GM12801 (cell line): Measurements from ENCODE around the gene KATNA1.

ENCODE experiments used
- TF ChIP-seq, protein P1 (sequence below): IDR thresholded peaks from one replicate; pipeline ENCODE4 v1.5.1; 2011; ENCODE audit warnings: control low read depth; ENCODE audit not compliant: insufficient read length; ENCODE audit errors: extremely low read depth

KATNA1 gene

GRCh38 chr6:149634315-149634714 is 14.2 kb downstream of the KATNA1 start:
- TF ChIP-seq, protein P1, sequence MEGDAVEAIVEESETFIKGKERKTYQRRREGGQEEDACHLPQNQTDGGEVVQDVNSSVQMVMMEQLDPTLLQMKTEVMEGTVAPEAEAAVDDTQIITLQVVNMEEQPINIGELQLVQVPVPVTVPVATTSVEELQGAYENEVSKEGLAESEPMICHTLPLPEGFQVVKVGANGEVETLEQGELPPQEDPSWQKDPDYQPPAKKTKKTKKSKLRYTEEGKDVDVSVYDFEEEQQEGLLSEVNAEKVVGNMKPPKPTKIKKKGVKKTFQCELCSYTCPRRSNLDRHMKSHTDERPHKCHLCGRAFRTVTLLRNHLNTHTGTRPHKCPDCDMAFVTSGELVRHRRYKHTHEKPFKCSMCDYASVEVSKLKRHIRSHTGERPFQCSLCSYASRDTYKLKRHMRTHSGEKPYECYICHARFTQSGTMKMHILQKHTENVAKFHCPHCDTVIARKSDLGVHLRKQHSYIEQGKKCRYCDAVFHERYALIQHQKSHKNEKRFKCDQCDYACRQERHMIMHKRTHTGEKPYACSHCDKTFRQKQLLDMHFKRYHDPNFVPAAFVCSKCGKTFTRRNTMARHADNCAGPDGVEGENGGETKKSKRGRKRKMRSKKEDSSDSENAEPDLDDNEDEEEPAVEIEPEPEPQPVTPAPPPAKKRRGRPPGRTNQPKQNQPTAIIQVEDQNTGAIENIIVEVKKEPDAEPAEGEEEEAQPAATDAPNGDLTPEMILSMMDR, result no peak

- TF ChIP-seq, protein P1, result no peak
Observed at GRCh38 chr6:149628875-149629510, 19.5 kb downstream of the KATNA1 start.

DNA sequence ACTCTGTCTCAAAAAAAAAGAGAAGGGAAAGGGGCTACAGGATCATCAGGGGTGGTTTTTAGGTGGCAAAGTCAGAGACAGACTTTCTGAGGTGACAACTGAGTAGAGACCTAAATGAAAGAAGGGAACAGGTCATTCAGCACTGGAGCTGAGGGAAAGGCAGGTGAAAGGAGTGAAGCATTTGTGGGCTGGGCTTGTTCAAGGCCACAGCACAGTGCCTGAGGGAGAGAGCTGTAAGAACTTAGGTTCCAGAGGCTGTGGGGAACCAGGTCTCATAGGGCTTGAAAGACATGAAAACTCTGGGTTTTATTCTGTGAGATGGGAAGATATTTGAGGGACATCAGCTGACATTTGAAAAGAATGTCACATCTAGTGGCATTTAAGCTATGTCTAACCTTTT is 20.8 kb downstream of the KATNA1 start:
- TF ChIP-seq, protein P1, result no peak

DNA sequence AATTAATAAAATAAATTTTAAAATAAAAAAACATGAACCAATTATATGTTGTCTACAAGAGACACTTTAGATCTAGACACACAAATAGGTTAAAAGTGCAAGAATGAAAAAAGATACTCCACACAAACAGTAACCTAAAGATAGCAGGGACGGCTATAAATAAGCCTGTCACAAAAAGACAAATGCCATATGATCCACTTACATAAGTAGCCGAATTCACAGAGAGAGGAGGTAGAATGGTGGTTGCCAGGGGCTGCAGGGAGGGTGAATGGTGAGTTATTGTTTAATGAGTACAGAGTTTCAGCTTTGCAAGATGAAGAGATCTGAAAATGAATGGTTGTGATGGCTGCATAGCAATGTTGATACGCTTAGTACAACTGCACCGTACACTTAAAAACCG is 32.7 kb downstream of the KATNA1 start:
- TF ChIP-seq, protein P1, result no peak

GRCh38 chr6:149614337-149614736 is 34.2 kb downstream of the KATNA1 start:
- TF ChIP-seq, protein P1, result no peak

DNA sequence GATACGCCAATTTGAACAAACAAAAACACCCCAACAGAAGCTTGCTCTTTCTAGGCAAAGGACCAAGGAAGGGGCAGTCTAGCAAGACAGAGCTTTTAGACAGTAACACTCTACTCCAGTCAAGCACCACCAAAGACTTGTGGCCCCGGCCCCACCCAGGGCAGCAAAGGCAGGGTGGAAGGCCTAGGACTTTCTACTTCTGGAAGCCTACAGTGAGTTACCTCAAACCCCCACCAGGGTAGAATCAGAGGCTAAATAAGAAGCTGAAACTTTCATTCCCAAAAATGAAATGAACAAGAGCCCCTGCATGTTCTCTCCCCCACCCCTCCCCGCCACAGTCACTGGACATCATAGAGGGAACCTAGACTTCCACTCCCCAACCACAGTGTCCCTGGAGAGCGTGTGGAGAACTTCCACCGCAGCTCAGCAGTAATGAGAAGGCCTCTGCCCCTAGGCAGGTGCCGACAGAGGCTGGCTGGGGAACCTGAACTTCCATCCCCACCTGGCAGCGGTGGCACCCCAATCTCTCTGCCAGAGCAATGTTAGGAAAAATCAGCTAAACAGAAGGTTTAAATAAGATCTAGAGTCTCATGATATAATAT is 40.0 kb downstream of the KATNA1 start:
- TF ChIP-seq, protein P1, result no peak

GRCh38 chr6:149600508-149600907 is 48.0 kb downstream of the KATNA1 start:
- TF ChIP-seq, protein P1, result no peak
